GM19467 (cell line): ENCODE data around the gene AP4S1.

Experiments
- ATAC-seq: cut with Tn5 transposase; IDR thresholded peaks from one replicate; pipeline ENCODE4 v1.9.1; 2021; ENCODE audit warnings: mild to moderate bottlenecking, moderate library complexity; ENCODE audit not compliant: unreplicated experiment

The AP4S1 gene

GRCh38 chr14:31128601-31129526, 103.4 kb downstream of the AP4S1 start:
- no peak for ATAC-seq

DNA sequence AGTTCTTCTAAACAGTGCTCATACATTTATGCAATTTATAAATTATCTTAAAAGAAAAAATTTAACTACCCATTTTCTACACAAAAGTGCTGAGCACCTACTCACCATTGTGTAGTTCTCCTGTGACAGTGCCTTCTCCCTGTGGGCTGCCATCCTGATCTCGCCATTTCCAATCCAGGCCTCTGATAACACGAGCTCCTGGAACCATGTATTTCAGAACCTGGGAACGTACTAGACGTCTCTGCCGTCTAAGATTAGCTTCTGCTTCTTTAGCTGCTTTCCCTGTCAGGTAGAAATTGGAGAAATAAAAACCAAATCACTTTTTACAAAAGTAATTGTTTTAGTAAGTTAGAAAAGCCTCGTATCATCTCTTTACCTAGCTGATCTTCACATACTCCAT, 107.7 kb downstream of the AP4S1 start:
- no peak for ATAC-seq

- no peak for ATAC-seq
Observed at GRCh38 chr14:31137214-31137889, 111.9 kb downstream of the AP4S1 start.

- no peak for ATAC-seq
Observed at GRCh38 chr14:31138301-31138700, 112.9 kb downstream of the AP4S1 start.

- no peak for ATAC-seq
Observed at GRCh38 chr14:31139301-31139847, 113.9 kb downstream of the AP4S1 start.

GRCh38 chr14:31142455-31143087, 117.1 kb downstream of the AP4S1 start:
- ATAC-seq: no peak
